GM12891 (cell line): Measurements from ENCODE around the gene HOMER2.

Experiments used
- POLR2A ChIP-seq: IDR thresholded peaks from 2 replicates; pipeline ENCODE4 v1.6.1; 2011; ENCODE audit warnings: low read depth, low read length, control low read depth
- POLR2AphosphoS5 ChIP-seq: IDR thresholded peaks from 2 replicates; pipeline ENCODE4 v1.6.1; 2011; ENCODE audit warnings: low read depth, low read length, control low read depth
- TAF1 ChIP-seq: IDR thresholded peaks from 2 replicates; pipeline ENCODE4 v1.6.1; 2011; ENCODE audit warnings: low read depth, low read length, control low read depth

DNA sequence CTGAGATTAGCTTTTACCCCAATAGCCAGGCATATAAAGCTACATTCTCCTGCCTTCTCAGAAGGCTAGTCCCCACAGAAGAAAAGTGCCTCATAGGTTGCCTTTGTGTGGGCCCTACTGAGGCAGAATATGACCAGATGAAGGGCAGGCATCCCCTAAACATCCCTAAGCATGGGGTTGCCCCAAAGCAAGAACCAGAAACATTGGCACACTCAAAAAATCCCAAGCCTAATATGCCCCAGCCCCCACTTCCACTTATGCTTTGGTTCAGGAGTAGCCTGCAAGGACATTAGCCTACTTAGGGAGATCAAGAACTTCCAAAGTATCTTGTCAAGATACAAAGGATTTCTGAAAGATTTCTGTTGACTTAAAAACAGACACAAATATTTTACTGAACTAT lies 113.4 kb downstream of the HOMER2 start:
- TF ChIP-seq TAF1: no peak
- TF ChIP-seq POLR2AphosphoS5: no peak
- TF ChIP-seq POLR2A: no peak
